ENCODE measurements around the gene LCA5L. TPM values are rescaled to one million over a fixed set of nuclear protein-coding genes. Genes with fewer than 3 reads are reported as not detected.
A peak's percentile ranks its signal among the peaks of the same experiment; 100 is the strongest.
"Not testable (repeated sequence)": the region's sequence is repeated elsewhere in the genome, so short reads cannot be mapped to it uniquely, and the experiment has no call there.

The LCA5L gene
- total RNA-seq, 2 experiments from 2014 or later: not detected

DNA sequence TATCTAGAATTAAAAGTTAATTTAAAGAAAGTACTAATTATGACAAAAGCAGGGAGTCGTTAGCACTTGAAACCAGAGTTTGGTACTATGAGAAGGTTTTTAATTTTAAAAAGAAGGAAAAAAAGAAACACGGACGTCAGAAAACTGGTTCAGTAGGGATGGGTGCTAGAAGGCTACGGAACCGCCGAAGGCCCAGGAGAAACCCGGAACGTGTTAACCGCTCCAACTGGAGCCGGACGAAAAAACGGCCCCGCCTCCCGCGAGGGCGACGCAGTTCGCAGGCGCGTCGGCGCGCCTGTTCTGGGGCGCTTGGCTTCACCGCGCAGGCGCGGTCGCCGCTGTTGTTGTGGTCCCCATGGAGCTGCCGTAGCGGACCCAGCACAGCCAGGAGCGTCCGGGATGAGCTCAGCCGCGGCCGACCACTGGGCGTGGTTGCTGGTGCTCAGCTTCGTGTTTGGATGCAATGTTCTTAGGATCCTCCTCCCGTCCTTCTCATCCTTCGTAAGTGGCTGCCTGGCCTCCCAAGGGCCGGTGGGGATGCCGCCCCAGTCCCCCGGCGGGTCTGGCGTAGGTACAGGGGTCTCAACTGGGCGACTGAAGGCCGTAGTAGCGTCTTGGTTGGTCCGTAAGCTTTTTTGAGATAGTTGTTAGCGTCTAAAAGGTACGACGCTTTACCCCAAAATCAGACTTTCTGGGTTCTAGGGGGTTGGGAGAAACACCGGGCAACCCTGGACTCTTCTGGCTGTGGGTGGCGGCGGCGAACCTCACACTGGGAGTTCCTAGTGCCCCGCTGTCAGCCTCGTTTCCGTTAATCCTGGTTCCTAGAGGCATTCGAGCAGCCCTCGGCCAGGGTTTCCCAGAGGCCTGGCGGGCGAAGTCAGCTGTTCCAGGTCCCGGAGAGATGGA, 65.3 kb downstream of the LCA5L start:
- H3K9me3 Mint-ChIP-seq: no peaks in the 10 kb centered on the region
- peak overlapping the region; percentile 94 for H3K4me3 Mint-ChIP-seq
- H3K27me3 Mint-ChIP-seq: peaks cover 2% of the 10 kb centered on the region
- POLR2A ChIA-PET: interaction anchor here (0.7 to 2.9 kb wide), 5 partner anchors 32 to 196 kb away, joined by 3 to 54 read pairs (median 19); partner anchors contain the start of genes BRWD1, HMGN1 and PSMG1
- CTCF ChIA-PET: interaction anchor here (0.6 to 1.2 kb wide), 3 partner anchors 26 to 197 kb away, joined by 3 to 4 read pairs (median 3); partner anchors contain the start of gene PSMG1
- peaks cover 33% of the 10 kb centered on the region for H3K4me1 Mint-ChIP-seq
- peak overlapping the region; percentile 83 for H3K27ac Mint-ChIP-seq
- H3K36me3 Mint-ChIP-seq (ENCODE audit: low read depth): peaks cover 6% of the 10 kb centered on the region
- peak; percentile 94 for DNase-seq

DNA sequence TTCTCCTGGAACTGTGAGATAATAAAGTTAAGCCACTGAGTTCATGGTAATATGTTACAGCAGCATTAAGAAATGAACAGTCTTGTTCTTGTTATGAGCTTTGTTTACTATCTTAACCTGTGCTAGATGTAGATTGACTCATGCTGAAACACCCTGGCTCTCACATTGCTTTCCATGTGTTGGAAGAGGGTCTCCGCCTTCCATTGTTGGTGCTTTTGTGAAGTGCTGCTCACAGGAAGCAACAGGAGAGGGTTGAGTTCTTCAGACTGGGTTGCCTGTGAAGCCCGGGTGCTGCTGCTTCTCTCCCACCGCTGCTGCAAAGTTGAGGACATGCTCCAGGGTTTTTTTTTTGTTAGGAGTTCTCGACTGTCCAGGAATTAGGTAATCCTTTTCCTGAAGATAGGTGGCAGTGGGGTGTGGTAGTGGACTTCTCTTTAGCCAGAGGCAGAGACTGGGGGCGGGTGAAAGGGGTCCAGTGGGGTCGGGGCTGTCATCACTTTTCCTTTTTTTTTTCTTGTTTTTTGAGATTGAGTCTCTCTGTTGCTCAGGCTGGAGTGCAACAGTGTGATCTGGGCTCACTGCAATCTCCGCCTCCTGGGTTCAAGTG, 68.0 kb downstream of the LCA5L start:
- CTCF ChIA-PET: interaction anchor here (0.6 kb wide), 1 partner anchor 66 kb away, joined by 4 read pairs; no protein-coding TSS in a partner anchor
- Mint-ChIP-seq H3K27ac (no peak overlapping the region), H3K4me1 (peaks cover 21% of the 10 kb centered on the region), H3K36me3 (ENCODE audit: low read depth) (peaks cover 5% of the 10 kb centered on the region), H3K9me3 (no peaks in the 10 kb centered on the region), H3K27me3 (peaks cover 10% of the 10 kb centered on the region), H3K4me3 (no peak overlapping the region)
- no peak for DNase-seq
- POLR2A ChIA-PET: interaction anchor here (1.3 kb wide), 1 partner anchor 29 kb away, joined by 3 read pairs; the partner anchor contains the start of gene HMGN1

DNA sequence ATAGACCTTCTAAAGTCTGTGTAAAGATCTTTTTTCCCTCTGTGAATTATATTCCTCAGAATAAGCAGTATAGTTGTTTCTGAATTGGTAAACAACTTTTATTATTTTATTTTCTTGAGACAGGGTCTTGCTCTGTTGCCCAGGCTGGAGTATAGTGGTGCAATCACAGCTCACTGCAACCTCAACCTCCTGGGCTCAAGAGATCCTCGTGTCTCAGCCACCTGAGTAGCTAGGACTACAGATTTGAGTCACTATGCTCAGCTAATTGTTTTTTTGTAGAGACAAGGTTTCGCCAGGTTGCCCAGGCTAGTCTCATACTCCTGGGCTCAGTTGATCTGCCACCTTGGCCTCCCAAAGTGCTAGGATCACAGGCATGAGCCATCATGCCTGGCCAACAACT, 70.1 kb downstream of the LCA5L start:
- peaks cover 10% of the 10 kb centered on the region for H3K27me3 Mint-ChIP-seq
- H3K27ac Mint-ChIP-seq: no peak overlapping the region
- no peak for DNase-seq
- no peaks in the 10 kb centered on the region for H3K36me3 Mint-ChIP-seq (ENCODE audit: low read depth)
- no peaks in the 10 kb centered on the region for H3K9me3 Mint-ChIP-seq
- ChIA-PET POLR2A (interaction anchor here (1.0 to 1.5 kb wide), 2 partner anchors 27 to 62 kb away, joined by 4 to 6 read pairs; partner anchors contain the start of gene BRWD1), CTCF (interaction anchor here (0.7 kb wide), 1 partner anchor 713 kb away, joined by 3 read pairs; no protein-coding TSS in a partner anchor)
- H3K4me1 Mint-ChIP-seq: peaks cover 9% of the 10 kb centered on the region
- no peak overlapping the region for H3K4me3 Mint-ChIP-seq

DNA sequence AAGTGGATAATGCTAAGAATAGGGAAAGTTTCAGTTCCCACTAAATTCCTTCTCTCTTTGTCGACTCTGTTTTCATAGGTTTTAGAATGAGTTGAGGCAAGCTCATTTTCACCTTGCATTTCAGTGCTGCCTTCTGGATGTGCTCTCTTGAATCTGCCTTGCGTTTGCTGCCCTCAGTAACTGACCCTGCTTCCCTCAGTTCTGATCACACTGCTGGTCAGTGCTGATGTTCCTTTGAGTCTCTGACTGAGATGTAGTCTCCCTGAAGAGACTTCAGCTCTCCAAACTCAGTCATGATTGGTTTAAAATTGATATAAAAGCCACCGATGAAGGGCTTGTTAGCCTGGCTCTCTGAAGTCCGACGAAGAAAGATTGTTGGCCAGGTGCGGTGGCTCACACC, 71.5 kb downstream of the LCA5L start:
- ChIA-PET POLR2A (interaction anchor here (0.9 to 1.5 kb wide), 3 partner anchors 26 to 60 kb away, joined by 3 to 4 read pairs (median 3); no protein-coding TSS in a partner anchor), CTCF (interaction anchor here (1.2 to 1.6 kb wide), 2 partner anchors 13 to 68 kb away, joined by 3 to 8 read pairs; no protein-coding TSS in a partner anchor)
- Mint-ChIP-seq H3K36me3 (ENCODE audit: low read depth) (no peaks in the 10 kb centered on the region), H3K4me1 (peaks cover 9% of the 10 kb centered on the region), H3K9me3 (no peaks in the 10 kb centered on the region), H3K27me3 (peaks cover 10% of the 10 kb centered on the region), H3K27ac (no peak overlapping the region), H3K4me3 (no peak overlapping the region)
- DNase-seq: no peak

DNA sequence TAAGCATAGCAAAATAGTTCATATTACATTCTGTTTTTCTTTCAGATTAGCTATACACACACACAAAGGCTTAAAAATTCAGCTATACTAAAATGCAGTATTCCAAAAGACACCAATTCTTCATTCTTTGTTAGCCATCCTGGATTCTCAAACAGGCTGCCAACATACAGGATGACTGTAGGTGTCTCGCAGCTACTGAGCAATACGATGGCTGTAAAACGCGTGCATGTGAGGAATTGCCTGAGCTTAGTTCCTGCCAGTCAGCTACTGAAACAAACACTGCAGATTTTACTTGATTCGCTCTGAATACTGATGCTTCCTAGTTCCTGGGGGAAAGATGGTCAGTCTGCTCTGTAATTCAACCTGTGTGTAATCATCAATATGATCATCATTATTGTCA, 71.9 kb downstream of the LCA5L start:
- Mint-ChIP-seq H3K4me3 (no peak overlapping the region), H3K27ac (no peak overlapping the region), H3K36me3 (ENCODE audit: low read depth) (no peaks in the 10 kb centered on the region), H3K9me3 (no peaks in the 10 kb centered on the region), H3K4me1 (peaks cover 9% of the 10 kb centered on the region), H3K27me3 (peaks cover 10% of the 10 kb centered on the region)
- DNase-seq: peak; percentile 22
- CTCF ChIA-PET: interaction anchor here (1.2 to 1.6 kb wide), 3 partner anchors 14 to 69 kb away, joined by 3 to 8 read pairs (median 3); partner anchors contain the start of gene HMGN1
- POLR2A ChIA-PET: interaction anchor here (0.9 to 1.5 kb wide), 4 partner anchors 14 to 59 kb away, joined by 3 to 4 read pairs (median 3); no protein-coding TSS in a partner anchor

DNA sequence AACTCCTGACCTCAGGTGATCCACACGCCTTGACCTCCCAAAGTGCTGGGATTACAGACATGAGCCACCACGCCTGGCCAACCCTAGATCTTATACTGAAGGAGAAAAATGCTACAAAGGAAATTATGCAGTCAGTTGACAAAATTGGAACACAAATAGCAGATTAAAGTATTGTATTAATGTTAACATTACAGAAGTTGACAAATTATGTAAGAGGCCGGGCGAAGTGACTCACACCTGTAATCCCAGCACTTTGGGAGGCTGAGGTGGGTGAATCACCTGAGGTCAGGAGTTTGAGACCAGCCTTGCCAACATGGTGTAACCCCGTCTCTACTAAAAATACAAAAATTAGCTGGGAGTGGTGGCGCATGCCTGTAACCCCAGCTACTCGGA, 75.7 kb downstream of the LCA5L start:
- POLR2A ChIA-PET: interaction anchor here (0.9 kb wide), 1 partner anchor 21 kb away, joined by 3 read pairs; no protein-coding TSS in a partner anchor
- H3K9me3 Mint-ChIP-seq; H3K36me3 Mint-ChIP-seq (ENCODE audit: low read depth); DNase-seq; CTCF ChIA-PET; H3K4me1 Mint-ChIP-seq; H3K4me3 Mint-ChIP-seq; H3K27me3 Mint-ChIP-seq; H3K27ac Mint-ChIP-seq: not testable (repeated sequence)

DNA sequence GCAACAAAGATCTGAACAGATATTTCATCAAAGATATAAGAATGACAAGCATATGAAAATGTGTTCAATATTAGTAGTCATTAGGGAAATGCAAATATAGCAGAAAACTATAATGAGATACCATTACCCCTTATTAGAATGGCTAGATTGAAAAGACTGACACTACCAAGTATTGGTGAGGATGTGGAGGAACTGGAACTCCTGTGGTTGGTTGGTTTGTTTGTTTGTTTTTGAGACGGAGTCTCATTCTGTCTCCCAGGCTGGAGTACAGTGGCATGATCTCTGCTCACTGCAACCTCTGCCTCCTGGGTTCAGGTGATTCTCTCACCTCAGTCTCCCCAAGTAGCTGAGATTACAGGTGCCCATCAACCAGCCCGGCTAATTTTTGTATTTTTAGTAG, 77.8 kb downstream of the LCA5L start:
- H3K4me3 Mint-ChIP-seq: no peak overlapping the region
- no peak overlapping the region for H3K27ac Mint-ChIP-seq
- DNase-seq: no peak
- POLR2A ChIA-PET: no interaction called here
- CTCF ChIA-PET: no interaction called here
- no peaks in the 10 kb centered on the region for H3K36me3 Mint-ChIP-seq (ENCODE audit: low read depth)
- no peaks in the 10 kb centered on the region for H3K27me3 Mint-ChIP-seq
- H3K9me3 Mint-ChIP-seq: no peaks in the 10 kb centered on the region
- peaks cover 3% of the 10 kb centered on the region for H3K4me1 Mint-ChIP-seq

DNA sequence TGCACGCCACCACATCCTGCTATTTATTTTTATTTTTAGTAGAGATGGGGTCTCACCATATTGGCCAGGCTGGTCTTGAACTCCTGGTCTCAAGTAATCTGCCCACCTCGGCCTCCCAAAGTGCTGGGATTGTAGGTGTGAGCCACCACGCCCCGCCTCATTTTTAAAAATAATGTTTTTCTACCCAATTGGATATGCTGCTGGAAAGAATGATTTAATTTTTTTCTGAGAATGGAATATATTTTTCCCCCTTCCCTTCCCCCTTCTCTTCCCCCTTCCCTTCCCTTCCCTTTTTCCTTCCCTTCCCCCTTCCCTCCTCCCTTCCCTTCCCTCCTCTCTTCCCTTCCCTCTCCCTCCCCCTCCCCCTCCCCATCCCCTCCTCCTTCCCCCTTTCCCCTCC, 79.0 kb downstream of the LCA5L start:
- no peaks in the 10 kb centered on the region for H3K9me3 Mint-ChIP-seq
- CTCF ChIA-PET: no interaction called here

DNA sequence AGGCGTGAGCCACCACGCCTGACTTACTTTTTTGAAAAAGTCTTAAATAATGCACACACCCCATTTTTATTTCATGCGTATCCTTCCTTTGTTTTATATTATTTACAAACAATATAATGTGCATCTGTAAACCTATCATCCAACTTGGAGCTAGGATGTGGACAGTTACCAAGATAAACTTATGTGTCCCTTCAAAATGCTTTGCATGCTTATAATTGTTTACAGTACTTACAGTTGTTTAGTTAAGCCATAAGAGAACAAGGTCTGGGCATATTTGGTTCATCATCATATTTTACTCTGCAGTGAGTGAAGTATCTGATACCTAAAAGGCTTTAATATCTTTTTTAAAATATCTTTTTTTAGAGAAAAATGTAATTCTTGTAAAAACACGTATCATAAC, 80.6 kb downstream of the LCA5L start:
- Mint-ChIP-seq H3K9me3 (no peaks in the 10 kb centered on the region), H3K27ac (no peak overlapping the region), H3K4me3 (no peak overlapping the region), H3K4me1 (no peaks in the 10 kb centered on the region), H3K27me3 (peaks cover 3% of the 10 kb centered on the region), H3K36me3 (ENCODE audit: low read depth) (no peaks in the 10 kb centered on the region)
- ChIA-PET POLR2A (no interaction called here), CTCF (no interaction called here)
- DNase-seq: no peak

More for the DNA sequence above, 79.0 kb downstream of the LCA5L start:
- Mint-ChIP-seq H3K27ac (no peak overlapping the region), H3K36me3 (ENCODE audit: low read depth) (no peaks in the 10 kb centered on the region), H3K27me3 (no peaks in the 10 kb centered on the region), H3K4me3 (no peak overlapping the region), H3K4me1 (peaks cover 3% of the 10 kb centered on the region)
- POLR2A ChIA-PET: no interaction called here
- DNase-seq: no peak

DNA sequence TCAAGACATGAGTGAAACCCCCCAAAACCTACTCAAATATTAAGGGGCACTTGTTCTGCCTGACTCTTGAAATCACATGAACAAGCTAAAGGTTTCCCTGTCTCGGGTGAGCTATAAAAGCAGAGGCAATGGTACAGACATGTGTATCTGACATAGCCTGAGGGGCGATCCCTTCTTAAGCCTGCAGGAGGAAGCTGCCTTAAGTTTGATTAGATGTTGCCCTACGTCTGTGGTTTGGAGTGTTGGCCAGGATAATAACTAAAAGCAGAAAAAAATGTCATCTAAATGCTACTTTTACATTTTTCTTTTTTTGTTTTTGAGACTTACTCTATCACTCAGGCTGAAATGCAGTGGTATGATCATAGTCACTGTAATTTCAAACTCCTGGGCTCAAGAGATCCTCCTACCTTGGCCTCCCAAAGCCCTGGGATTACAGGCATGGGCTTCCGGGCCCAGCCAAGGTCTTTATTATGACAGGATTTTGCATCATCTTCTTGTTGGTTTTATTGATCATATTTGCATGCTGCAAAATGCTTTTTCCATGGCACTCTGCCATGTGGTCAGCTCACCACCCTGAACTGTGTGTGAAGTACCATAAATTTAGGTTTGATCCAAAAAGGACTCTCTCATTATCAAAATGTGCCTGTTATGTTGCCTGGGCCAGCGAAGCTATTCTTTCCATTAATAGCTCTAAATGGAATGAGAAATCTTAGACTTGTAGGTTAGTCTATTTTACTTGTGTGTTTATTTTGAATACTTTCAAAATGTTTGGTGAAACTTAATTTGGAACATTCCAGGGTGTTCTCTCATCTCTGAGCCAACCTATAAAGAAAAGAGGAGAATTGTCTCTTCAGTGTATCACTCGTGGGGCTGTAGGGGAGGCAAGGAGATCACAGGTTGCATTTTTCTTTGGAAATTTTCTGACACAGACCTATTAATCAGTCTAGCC, 81.7 kb downstream of the LCA5L start:
- Mint-ChIP-seq H3K4me3 (no peak overlapping the region), H3K9me3 (no peaks in the 10 kb centered on the region), H3K27ac (no peak overlapping the region), H3K27me3 (peaks cover 3% of the 10 kb centered on the region), H3K36me3 (ENCODE audit: low read depth) (no peaks in the 10 kb centered on the region), H3K4me1 (no peaks in the 10 kb centered on the region)
- CTCF ChIA-PET: no interaction called here
- no peak for DNase-seq
- POLR2A ChIA-PET: interaction anchor here (1.0 kb wide), 1 partner anchor 14 kb away, joined by 3 read pairs; no protein-coding TSS in a partner anchor

DNA sequence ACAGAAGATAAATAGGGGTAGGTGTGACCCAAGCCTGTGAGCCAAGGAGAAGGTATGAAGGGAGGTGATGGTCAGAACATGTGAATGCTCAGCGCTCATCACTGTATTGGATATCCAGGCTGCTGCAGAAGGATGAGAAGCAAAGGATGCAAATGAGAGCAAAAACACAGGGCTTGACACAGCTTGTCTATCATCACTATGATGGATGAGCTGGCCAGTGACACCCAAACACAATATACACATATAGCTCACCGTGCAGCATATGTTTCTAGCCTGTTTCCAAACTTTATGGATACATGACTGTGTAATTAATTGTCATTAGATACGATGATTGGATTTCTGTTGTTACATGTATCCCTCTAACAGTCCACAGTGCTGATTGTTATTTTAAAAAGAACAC, 82.8 kb downstream of the LCA5L start:
- H3K4me3 Mint-ChIP-seq: no peak overlapping the region
- no peak overlapping the region for H3K27ac Mint-ChIP-seq
- H3K4me1 Mint-ChIP-seq: no peaks in the 10 kb centered on the region
- H3K27me3 Mint-ChIP-seq: peaks cover 3% of the 10 kb centered on the region
- CTCF ChIA-PET: no interaction called here
- DNase-seq: no peak
- POLR2A ChIA-PET: interaction anchor here (1.0 kb wide), 1 partner anchor 13 kb away, joined by 3 read pairs; no protein-coding TSS in a partner anchor
- H3K9me3 Mint-ChIP-seq: no peaks in the 10 kb centered on the region
- no peaks in the 10 kb centered on the region for H3K36me3 Mint-ChIP-seq (ENCODE audit: low read depth)

DNA sequence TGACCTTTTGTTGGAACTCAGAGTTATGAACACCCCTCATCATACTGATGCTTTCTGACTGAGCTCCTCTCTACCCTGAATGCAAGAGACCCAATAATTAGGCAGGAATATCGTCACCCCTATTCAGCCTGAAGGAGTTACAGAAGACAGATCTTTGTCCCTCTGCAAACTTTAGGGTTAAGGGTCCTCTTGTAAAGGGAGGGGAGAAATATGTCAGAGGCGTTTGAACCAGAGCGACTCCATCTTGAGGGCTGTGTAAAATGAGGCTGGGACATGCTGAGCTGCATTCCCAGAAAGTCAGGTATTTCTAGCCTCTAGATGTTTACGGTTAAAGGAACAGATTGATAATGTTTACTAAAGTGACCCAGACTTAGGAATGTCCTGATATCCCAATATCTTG, 86.2 kb downstream of the LCA5L start:
- POLR2A ChIA-PET: interaction anchor here (1.4 kb wide), 1 partner anchor 11 kb away, joined by 4 read pairs; no protein-coding TSS in a partner anchor
- no peaks in the 10 kb centered on the region for H3K9me3 Mint-ChIP-seq
- no peaks in the 10 kb centered on the region for H3K4me1 Mint-ChIP-seq
- no peak overlapping the region for H3K27ac Mint-ChIP-seq
- CTCF ChIA-PET: no interaction called here
- no peak for DNase-seq
- no peak overlapping the region for H3K4me3 Mint-ChIP-seq
- H3K27me3 Mint-ChIP-seq: peaks cover 14% of the 10 kb centered on the region
- no peaks in the 10 kb centered on the region for H3K36me3 Mint-ChIP-seq (ENCODE audit: low read depth)
